ENCODE measurements around the gene SIGLEC5. TPM values are rescaled to one million over a fixed set of nuclear protein-coding genes. Genes with fewer than 3 reads are reported as not detected.

Gene SIGLEC5
- total RNA-seq, 1 donor from 2014 or later = not detected

DNA sequence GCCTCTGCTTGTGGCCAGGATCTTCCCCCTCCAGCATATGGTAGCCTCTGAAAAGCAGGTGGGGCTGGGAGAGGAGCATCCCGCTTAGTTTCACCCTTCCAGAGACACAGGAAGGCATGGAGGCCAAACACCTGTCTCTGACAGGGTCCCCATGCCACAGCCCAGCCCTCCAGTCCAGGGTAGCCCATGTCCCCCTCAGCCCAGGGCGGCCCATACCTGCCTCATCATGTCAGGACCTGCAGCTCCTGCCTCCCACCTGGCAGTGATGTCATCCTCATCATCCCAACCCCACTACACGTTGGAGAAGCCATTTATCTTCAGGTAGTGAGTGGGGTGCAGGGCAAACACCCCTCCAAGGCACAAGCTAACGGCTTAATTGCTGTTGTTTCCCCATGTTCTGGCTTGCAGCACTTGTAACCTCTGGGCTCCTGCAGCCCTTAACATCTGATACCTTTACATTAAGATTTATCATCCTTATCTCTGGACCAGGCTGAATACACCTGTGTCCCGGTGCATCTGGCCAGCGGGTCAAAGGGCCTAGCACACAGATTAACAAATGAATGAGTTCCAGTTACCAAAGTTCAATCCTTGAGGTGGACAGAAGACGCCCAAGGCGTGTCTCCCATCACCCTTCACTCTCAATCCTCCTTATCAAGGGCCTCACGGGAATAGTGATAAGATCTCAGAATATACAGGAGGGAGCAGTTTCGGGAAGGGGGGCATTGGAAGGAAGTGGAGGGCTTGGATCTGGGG, 36.9 kb downstream of the SIGLEC5 start:
- Mint-ChIP-seq H3K27me3 (ENCODE audit: low read depth) (no peaks in the 10 kb centered on the region), H3K9me3 (ENCODE audit: low read depth) (peaks cover 11% of the 10 kb centered on the region), H3K27ac (ENCODE audit: unreplicated experiment) (no peak overlapping the region), H3K4me3 (ENCODE audit: unreplicated experiment) (peak overlapping the region; percentile 81), H3K4me1 (ENCODE audit: low read depth) (peaks cover 23% of the 10 kb centered on the region), H3K36me3 (ENCODE audit: low read depth) (peaks cover 3% of the 10 kb centered on the region)
- TF ChIP-seq, protein P1, sequence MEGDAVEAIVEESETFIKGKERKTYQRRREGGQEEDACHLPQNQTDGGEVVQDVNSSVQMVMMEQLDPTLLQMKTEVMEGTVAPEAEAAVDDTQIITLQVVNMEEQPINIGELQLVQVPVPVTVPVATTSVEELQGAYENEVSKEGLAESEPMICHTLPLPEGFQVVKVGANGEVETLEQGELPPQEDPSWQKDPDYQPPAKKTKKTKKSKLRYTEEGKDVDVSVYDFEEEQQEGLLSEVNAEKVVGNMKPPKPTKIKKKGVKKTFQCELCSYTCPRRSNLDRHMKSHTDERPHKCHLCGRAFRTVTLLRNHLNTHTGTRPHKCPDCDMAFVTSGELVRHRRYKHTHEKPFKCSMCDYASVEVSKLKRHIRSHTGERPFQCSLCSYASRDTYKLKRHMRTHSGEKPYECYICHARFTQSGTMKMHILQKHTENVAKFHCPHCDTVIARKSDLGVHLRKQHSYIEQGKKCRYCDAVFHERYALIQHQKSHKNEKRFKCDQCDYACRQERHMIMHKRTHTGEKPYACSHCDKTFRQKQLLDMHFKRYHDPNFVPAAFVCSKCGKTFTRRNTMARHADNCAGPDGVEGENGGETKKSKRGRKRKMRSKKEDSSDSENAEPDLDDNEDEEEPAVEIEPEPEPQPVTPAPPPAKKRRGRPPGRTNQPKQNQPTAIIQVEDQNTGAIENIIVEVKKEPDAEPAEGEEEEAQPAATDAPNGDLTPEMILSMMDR (IDR thresholded peaks at IDR 0.05) = no peak
- no peak for DNase-seq (ENCODE audit: low spot score)

DNA sequence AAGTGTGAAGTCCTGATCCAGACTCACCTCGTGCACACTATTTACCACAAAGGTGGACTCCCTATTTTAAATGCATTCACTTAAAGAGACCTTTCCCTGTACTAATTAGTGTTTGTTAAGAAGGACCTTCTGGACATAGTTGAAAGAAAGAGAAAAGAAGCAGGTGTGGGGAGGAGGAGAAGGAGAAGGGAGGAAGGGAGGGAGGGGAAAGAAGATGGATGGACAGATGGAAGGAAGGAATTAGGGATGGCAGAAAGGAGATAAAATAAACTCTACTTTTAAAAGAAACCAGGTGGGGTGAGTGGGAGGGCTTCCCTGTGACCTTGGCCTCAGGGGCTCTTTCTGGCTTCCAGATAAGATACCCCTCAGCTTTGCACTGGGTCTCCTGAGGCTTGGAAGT, 37.7 kb downstream of the SIGLEC5 start:
- no peak for DNase-seq (ENCODE audit: low spot score)
- Mint-ChIP-seq H3K9me3 (ENCODE audit: low read depth) (peaks cover 19% of the 10 kb centered on the region), H3K36me3 (ENCODE audit: low read depth) (peaks cover 10% of the 10 kb centered on the region), H3K4me3 (ENCODE audit: unreplicated experiment) (no peak overlapping the region), H3K27ac (ENCODE audit: unreplicated experiment) (no peak overlapping the region), H3K27me3 (ENCODE audit: low read depth) (no peaks in the 10 kb centered on the region), H3K4me1 (ENCODE audit: low read depth) (peaks cover 23% of the 10 kb centered on the region)
- TF ChIP-seq, protein P1 (IDR thresholded peaks at IDR 0.05) = no peak

DNA sequence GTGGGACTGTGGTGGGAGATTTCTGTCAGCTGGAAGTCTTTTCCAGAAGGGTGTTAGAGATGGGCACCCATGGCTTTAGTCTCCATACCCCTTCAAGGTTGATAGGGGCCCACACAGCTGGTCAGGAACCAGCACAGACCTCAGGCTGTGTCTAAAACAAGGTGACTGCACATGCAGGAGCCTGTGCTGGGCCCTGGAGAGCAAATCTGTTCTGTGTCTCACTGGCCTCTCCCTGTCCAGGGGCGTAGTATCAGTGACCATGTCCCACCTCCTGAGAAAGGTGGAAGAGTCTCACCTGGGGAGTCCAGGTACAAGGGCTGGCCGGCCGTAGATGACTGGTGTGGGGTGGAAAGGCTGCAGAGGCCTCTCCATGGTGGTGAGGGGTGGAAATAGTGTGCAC, 39.8 kb downstream of the SIGLEC5 start:
- TF ChIP-seq, protein P1 (IDR thresholded peaks at IDR 0.05) = no peak
- no peak for DNase-seq (ENCODE audit: low spot score)
- peaks cover 30% of the 10 kb centered on the region for H3K36me3 Mint-ChIP-seq (ENCODE audit: low read depth)
- H3K27me3 Mint-ChIP-seq (ENCODE audit: low read depth) = no peaks in the 10 kb centered on the region
- H3K9me3 Mint-ChIP-seq (ENCODE audit: low read depth) = peaks cover 38% of the 10 kb centered on the region
- H3K4me1 Mint-ChIP-seq (ENCODE audit: low read depth) = peaks cover 23% of the 10 kb centered on the region
- H3K27ac Mint-ChIP-seq (ENCODE audit: unreplicated experiment) = no peak overlapping the region
- no peak overlapping the region for H3K4me3 Mint-ChIP-seq (ENCODE audit: unreplicated experiment)

DNA sequence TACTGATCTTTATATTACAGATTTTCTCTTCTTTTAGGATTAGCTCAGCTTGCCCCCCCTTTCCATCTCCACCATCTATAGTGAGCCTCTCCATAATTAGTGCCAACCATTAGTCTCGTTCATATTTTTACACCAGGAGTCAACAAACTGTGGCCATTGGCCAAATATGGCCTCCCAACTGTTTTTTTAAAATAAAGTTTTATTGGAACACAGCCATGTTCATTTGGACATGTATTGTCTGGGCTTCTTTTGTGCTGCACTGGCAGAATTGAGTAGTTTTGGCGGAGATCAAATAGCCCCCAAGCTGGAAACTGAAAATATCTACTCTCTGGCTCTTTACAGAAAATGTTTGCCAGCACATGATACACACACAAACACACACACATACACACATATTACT, 40.7 kb downstream of the SIGLEC5 start:
- TF ChIP-seq, protein P1 (IDR thresholded peaks at IDR 0.05) = no peak
- H3K4me3 Mint-ChIP-seq (ENCODE audit: unreplicated experiment) = no peak overlapping the region
- peaks cover 14% of the 10 kb centered on the region for H3K4me1 Mint-ChIP-seq (ENCODE audit: low read depth)
- DNase-seq (ENCODE audit: low spot score) = no peak
- H3K27ac Mint-ChIP-seq (ENCODE audit: unreplicated experiment) = no peak overlapping the region
- peaks cover 38% of the 10 kb centered on the region for H3K36me3 Mint-ChIP-seq (ENCODE audit: low read depth)
- peaks cover 45% of the 10 kb centered on the region for H3K9me3 Mint-ChIP-seq (ENCODE audit: low read depth)
- H3K27me3 Mint-ChIP-seq (ENCODE audit: low read depth) = no peaks in the 10 kb centered on the region

DNA sequence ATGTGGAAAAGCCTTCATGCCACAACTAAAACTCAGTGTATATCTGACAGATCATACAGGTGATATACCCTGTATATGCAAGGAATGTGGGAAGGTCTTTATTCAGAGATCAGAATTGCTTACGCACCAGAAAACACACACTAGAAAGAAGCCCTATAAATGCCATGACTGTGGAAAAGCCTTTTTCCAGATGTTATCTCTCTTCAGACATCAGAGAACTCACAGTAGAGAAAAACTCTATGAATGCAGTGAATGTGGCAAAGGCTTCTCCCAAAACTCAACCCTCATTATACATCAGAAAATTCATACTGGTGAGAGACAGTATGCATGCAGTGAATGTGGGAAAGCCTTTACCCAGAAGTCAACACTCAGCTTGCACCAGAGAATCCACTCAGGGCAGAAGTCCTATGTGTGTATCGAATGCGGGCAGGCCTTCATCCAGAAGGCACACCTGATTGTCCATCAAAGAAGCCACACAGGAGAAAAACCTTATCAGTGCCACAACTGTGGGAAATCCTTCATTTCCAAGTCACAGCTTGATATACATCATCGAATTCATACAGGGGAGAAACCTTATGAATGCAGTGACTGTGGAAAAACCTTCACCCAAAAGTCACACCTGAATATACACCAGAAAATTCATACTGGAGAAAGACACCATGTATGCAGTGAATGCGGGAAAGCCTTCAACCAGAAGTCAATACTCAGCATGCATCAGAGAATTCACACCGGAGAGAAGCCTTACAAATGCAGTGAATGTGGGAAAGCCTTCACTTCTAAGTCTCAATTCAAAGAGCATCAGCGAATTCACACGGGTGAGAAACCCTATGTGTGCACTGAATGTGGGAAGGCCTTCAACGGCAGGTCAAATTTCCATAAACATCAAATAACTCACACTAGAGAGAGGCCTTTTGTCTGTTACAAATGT, 42.7 kb downstream of the SIGLEC5 start:
- TF ChIP-seq, protein P1 (IDR thresholded peaks at IDR 0.05) = no peak
- Mint-ChIP-seq H3K27me3 (ENCODE audit: low read depth) (no peaks in the 10 kb centered on the region), H3K27ac (ENCODE audit: unreplicated experiment) (no peak overlapping the region), H3K4me3 (ENCODE audit: unreplicated experiment) (no peak overlapping the region), H3K36me3 (ENCODE audit: low read depth) (peaks cover 55% of the 10 kb centered on the region), H3K9me3 (ENCODE audit: low read depth) (peaks cover 58% of the 10 kb centered on the region), H3K4me1 (ENCODE audit: low read depth) (peaks cover 2% of the 10 kb centered on the region)
- DNase-seq (ENCODE audit: low spot score) = no peak
